CD4-positive, alpha-beta T cell treated with Interferon alpha-2 for 1 hour (primary cell): ENCODE results near the gene PGBD2.
"Not testable (repeated sequence)": the region's sequence is repeated elsewhere in the genome, so short reads cannot be mapped to it uniquely, and the experiment has no call there.

Source experiments
- DNase-seq, 2 donors: peaks; one replicate each; pipeline ENCODE4 v3.0.0-alpha.2; 2020 to 2022

PGBD2 gene

GRCh38 chr1:248906009-248906752, at the start of gene PGBD2:
Gene PGBD2 (plus strand): TSS chr1:248906235. CDS start chr1:248913863, 7,628 bp downstream.
- peak; percentile 93 to 94 for DNase-seq

- DNase-seq, result no peak
Measured at GRCh38 chr1:248857201-248857600, 48.8 kb upstream of the PGBD2 start.

GRCh38 chr1:248857749-248858095, 48.3 kb upstream of the PGBD2 start:
- DNase-seq, result no peak

GRCh38 chr1:248858096-248858890, 47.7 kb upstream of the PGBD2 start:
- peak; percentile 28 to 30 for DNase-seq

- DNase-seq, result peak; percentile 98
Measured at GRCh38 chr1:248858891-248859889, 46.8 kb upstream of the PGBD2 start, which contains the start of gene ZNF692. Gene ZNF692 (minus strand): TSS chr1:248859085. CDS start chr1:248858309, 776 bp downstream.

GRCh38 chr1:248860007-248860406, 46.0 kb upstream of the PGBD2 start:
- no peak for DNase-seq

GRCh38 chr1:248861616-248862015, 44.4 kb upstream of the PGBD2 start:
- no peak for DNase-seq

- DNase-seq, result no peak
Measured at GRCh38 chr1:248862695-248862997, 43.4 kb upstream of the PGBD2 start.

GRCh38 chr1:248862998-248863881, 42.8 kb upstream of the PGBD2 start:
- DNase-seq, result peak; percentile 76 to 84

- DNase-seq, result no peak
Measured at GRCh38 chr1:248871837-248872401, 34.1 kb upstream of the PGBD2 start.

- DNase-seq, result peak; percentile 29 to 54
Measured at GRCh38 chr1:248872752-248873408, 33.2 kb upstream of the PGBD2 start.

- DNase-seq, result peak; percentile 94
Measured at GRCh38 chr1:248873409-248873992, 32.5 kb upstream of the PGBD2 start.

- peak; percentile 85 to 92 for DNase-seq
Measured at GRCh38 chr1:248873993-248874533, 32.0 kb upstream of the PGBD2 start.

GRCh38 chr1:248881261-248881660, 24.8 kb upstream of the PGBD2 start:
- no peak for DNase-seq

GRCh38 chr1:248882427-248882826, 23.6 kb upstream of the PGBD2 start:
- not testable (repeated sequence) for DNase-seq

- no peak for DNase-seq
Measured at GRCh38 chr1:248884632-248885295, 21.3 kb upstream of the PGBD2 start.

- DNase-seq, result no peak
Measured at GRCh38 chr1:248885646-248886045, 20.4 kb upstream of the PGBD2 start.

- no peak for DNase-seq
Measured at GRCh38 chr1:248886237-248886895, 19.7 kb upstream of the PGBD2 start.

- DNase-seq, result not testable (repeated sequence)
Measured at GRCh38 chr1:248889914-248890243, 16.2 kb upstream of the PGBD2 start.
